ENCODE results near the gene VDAC2.

- TF ChIP-seq ARNTL (CRISPR knock-in tag; IDR thresholded peaks at IDR 0.05; ENCODE audit: borderline replicate concordance, low read depth): no peak
- TF ChIP-seq CREB5 (CRISPR knock-in tag; IDR thresholded peaks at IDR 0.05; ENCODE audit: low read depth): no peak
- no peak for TF ChIP-seq GLIS3 (CRISPR knock-in tag; IDR thresholded peaks at IDR 0.05)
- TF ChIP-seq BACH2 (CRISPR knock-in tag; IDR thresholded peaks at IDR 0.05; ENCODE audit: borderline replicate concordance): no peak
- no peak for TF ChIP-seq ZFP30 (CRISPR knock-in tag; IDR thresholded peaks at IDR 0.05)
- TF ChIP-seq ZNF70 (CRISPR knock-in tag; IDR thresholded peaks at IDR 0.05): no peak
- TF ChIP-seq TSHZ2 (CRISPR knock-in tag; IDR thresholded peaks at IDR 0.05): no peak
- TF ChIP-seq ZNF8 (CRISPR knock-in tag; IDR thresholded peaks at IDR 0.05): no peak
- TF ChIP-seq PATZ1 (CRISPR knock-in tag; IDR thresholded peaks at IDR 0.05; ENCODE audit: borderline replicate concordance): no peak
- no peak for TF ChIP-seq ISL1 (CRISPR knock-in tag; IDR thresholded peaks at IDR 0.05)
- TF ChIP-seq POU6F1 (CRISPR knock-in tag; IDR thresholded peaks at IDR 0.05; ENCODE audit: borderline replicate concordance, low read depth): no peak
These were observed 21.3 kb downstream of the VDAC2 start for GRCh38 chr10:75231672-75232581.
